Keratinocyte (primary cell): ENCODE measurements around the gene KATNA1.

Experiments used
- CTCF ChIP-seq, 3 experiments: IDR thresholded peaks in 1 of 3; conservative IDR thresholded peaks in 1 of 3; optimal IDR thresholded peaks in 1 of 3; 2 replicates in 2 of 3; 3 replicates in 1 of 3; pipeline versions ENCODE3 to v1.5.1; 2011; ENCODE audit warnings: low read length in 3 of 3, mild to moderate bottlenecking in 3 of 3, moderate library complexity in 2 of 3, control low read depth in 1 of 3, inconsistent platforms in 1 of 3; ENCODE audit not compliant: insufficient read depth in 2 of 3; ENCODE audit errors: extremely low read depth in 1 of 3
- EZH2 ChIP-seq: IDR thresholded peaks from one replicate; pipeline ENCODE4 v1.6.1; 2012; ENCODE audit warnings: inconsistent platforms, mild to moderate bottlenecking, low read length, moderate library complexity

- TF ChIP-seq EZH2 (no peak), CTCF (optimal IDR thresholded peaks at IDR 0.05 in 1 of 3, IDR thresholded peaks at IDR 0.05 in 1 of 3, conservative IDR thresholded peaks at IDR 0.05 in 1 of 3; ENCODE audit: extremely low read depth in 1 of 3, insufficient read depth in 2 of 3, low read length in 3 of 3) (no peak)
These were observed 5.5 kb downstream of the KATNA1 start for GRCh38 chr6:149642829-149643580.
